ENCODE measurements around the gene EPN2. TPM values are rescaled to one million over a fixed set of nuclear protein-coding genes. Genes with fewer than 3 reads are reported as not detected.

The EPN2 gene
- total and polyA plus RNA-seq, 9 donors = 21.6 to 68.9 (median 52.7) TPM

DNA sequence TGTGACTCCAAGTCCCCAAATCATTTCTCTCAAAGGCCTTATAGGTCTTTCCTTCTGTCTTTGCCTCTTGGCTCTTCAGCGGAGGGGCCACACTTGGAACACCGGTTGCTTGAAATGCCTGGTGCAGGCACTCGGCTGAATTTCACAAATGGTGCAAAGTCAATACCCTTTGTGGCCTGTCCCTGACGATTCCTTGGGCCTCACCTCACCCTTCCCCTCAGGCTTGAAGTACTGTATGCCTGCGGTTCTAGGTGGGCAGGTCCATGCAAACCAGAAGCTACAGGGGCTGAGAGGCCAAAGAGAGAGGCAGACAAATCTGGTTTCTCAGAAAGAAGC lies 129.4 kb downstream of the EPN2 start:
- H3K4me3 ChIP-seq = no peak overlapping the region
- H3K9me3 ChIP-seq = no peaks in the 10 kb centered on the region
- H3K36me3 ChIP-seq = no peaks in the 10 kb centered on the region
- TF ChIP-seq, protein P1, sequence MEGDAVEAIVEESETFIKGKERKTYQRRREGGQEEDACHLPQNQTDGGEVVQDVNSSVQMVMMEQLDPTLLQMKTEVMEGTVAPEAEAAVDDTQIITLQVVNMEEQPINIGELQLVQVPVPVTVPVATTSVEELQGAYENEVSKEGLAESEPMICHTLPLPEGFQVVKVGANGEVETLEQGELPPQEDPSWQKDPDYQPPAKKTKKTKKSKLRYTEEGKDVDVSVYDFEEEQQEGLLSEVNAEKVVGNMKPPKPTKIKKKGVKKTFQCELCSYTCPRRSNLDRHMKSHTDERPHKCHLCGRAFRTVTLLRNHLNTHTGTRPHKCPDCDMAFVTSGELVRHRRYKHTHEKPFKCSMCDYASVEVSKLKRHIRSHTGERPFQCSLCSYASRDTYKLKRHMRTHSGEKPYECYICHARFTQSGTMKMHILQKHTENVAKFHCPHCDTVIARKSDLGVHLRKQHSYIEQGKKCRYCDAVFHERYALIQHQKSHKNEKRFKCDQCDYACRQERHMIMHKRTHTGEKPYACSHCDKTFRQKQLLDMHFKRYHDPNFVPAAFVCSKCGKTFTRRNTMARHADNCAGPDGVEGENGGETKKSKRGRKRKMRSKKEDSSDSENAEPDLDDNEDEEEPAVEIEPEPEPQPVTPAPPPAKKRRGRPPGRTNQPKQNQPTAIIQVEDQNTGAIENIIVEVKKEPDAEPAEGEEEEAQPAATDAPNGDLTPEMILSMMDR (IDR thresholded peaks at IDR 0.05) = no peak
- no peak for TF ChIP-seq POLR2A (IDR thresholded peaks at IDR 0.05)
- H3K27ac ChIP-seq = no peak overlapping the region
- WGBS, 3 donors = 89 to 97% (median 92%) methylated on average over 5 of the region's 5 CpGs
- no peaks in the 10 kb centered on the region for H3K27me3 ChIP-seq
- intact Hi-C loops (cut with DNase I) = loop anchor here in 2 of 4 donors (10.0 kb wide), 2 partner anchors 388 to 398 kb away; no protein-coding TSS in a partner anchor
- H3K4me1 ChIP-seq (ENCODE audit: insufficient read depth) = peaks cover 2% of the 10 kb centered on the region
- DNase-seq = peak in 1 of 5 donors; percentile 13

DNA sequence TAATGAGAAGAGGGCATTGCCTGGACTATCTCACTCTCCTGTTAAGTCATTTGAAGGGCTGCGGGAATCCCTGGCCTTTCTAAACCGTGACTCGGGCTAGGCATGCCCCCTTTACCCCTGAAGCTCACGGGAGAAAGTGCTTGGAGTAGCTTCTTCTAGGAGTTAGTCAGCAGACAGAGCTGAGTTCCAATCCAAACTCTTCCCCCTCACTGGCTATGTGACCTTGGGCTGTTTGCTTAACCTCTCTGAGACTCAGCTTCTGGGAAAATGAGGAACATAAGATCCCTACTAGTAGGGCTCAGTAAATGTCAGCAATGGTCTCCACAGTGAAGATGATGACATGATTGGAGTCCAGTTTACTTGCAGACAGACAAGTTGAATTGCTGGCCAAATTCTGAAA lies 131.1 kb downstream of the EPN2 start:
- WGBS, 3 donors = 51 to 66% (median 62%) methylated on average over 4 of the region's 4 CpGs
- DNase-seq = no peak
- Histone ChIP-seq H3K36me3 (no peaks in the 10 kb centered on the region), H3K27ac (no peak overlapping the region), H3K4me1 (ENCODE audit: insufficient read depth) (no peaks in the 10 kb centered on the region), H3K27me3 (no peaks in the 10 kb centered on the region), H3K4me3 (no peak overlapping the region), H3K9me3 (no peaks in the 10 kb centered on the region)
- intact Hi-C loops (cut with DNase I) = loop anchor here in 2 of 4 donors (10.0 kb wide), 2 partner anchors 387 to 397 kb away; no protein-coding TSS in a partner anchor
- TF ChIP-seq EP300 (IDR thresholded peaks at IDR 0.05) = no peak
- TF ChIP-seq POLR2A (IDR thresholded peaks at IDR 0.05) = no peak
- TF ChIP-seq, protein P1 (IDR thresholded peaks at IDR 0.05) = no peak

DNA sequence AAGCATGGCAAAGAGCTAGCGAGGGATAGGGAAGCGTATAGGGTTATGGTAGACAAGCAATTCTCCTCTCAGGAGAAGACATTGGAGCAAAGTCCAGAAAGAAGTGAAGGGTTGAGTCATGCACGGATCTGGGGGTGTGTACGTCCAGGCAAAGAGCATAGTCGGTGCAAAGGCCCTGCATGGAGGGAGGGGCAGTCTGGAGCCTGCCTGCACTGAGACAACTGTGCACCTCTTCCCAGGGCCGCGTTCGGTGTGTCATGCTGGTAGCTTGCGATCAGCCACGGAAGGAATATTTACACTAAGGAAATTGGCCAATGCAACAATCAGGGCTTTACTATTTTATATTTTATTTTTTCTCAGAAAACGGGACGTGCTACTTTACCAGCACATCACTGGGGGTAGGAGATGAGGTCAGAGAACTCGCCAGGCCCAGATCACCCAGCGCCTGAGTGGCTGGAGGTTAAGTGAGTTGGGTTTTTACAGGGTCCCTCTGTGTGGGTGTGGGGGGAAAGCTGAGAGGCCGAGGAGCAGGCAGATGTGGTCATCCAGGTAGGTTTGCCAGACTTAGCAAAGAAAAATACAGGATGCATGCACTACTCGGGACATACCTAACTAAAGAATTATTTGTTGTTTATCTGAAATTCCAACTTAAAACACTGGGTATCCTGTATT lies 132.1 kb downstream of the EPN2 start:
- 90 to 93% (median 91%) methylated on average over 16 of the region's 16 CpGs for WGBS, 3 donors
- Histone ChIP-seq H3K4me3 (no peak overlapping the region), H3K9me3 (no peaks in the 10 kb centered on the region), H3K27ac (no peak overlapping the region), H3K4me1 (ENCODE audit: insufficient read depth) (no peaks in the 10 kb centered on the region), H3K27me3 (no peaks in the 10 kb centered on the region), H3K36me3 (no peaks in the 10 kb centered on the region)
- TF ChIP-seq, protein P1 (IDR thresholded peaks at IDR 0.05) = no peak
- no peak for TF ChIP-seq POLR2A (IDR thresholded peaks at IDR 0.05)
- intact Hi-C loops (cut with DNase I) = loop anchor here in 2 of 4 donors (10.0 kb wide), 2 partner anchors 386 to 396 kb away; no protein-coding TSS in a partner anchor
- peak in 2 of 5 donors; percentile 13 to 16 for DNase-seq

DNA sequence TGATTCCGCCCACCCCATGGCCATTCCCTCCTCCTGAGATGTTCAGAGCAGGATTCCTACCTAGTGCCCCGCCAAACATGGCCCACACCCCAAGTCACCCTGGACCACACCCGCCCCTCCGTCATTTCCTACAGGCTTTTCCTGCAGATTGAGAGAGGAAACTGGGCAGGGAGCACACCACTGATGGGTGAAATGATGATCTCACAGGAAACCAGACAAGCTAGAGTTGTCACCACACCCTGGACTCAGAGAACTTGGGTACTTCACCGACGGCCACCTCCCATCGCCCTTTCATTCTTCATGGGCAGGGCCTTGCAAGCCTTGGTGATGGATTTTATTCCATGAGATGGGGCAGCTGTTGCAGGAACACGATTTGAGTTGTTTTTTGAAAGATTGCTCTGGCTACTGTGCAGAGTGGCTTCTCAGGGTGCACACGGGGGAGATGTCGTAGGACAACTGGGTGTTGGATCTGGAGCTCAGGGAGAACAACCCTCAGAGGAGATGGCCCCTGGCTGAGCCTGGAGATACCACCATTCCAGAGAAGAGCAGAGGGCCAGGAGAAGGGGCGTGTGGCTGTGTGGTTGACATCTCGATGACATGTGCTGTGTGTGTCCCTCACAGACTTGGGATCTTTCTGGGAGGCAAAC lies 132.8 kb downstream of the EPN2 start:
- TF ChIP-seq POLR2A (IDR thresholded peaks at IDR 0.05) = no peak
- TF ChIP-seq, protein P1 (IDR thresholded peaks at IDR 0.05) = no peak
- TF ChIP-seq EP300 (IDR thresholded peaks at IDR 0.05) = no peak
- no peaks in the 10 kb centered on the region for H3K36me3 ChIP-seq
- H3K27me3 ChIP-seq = no peaks in the 10 kb centered on the region
- H3K27ac ChIP-seq = no peak overlapping the region
- peak in 1 of 5 donors; percentile 41 for DNase-seq
- intact Hi-C loops (cut with DNase I) = loop anchor here in 2 of 4 donors (10.0 kb wide), 2 partner anchors 385 to 395 kb away; no protein-coding TSS in a partner anchor
- WGBS, 3 donors = 85 to 86% (median 85%) methylated on average over 12 of the region's 12 CpGs
- H3K4me3 ChIP-seq = no peak overlapping the region
- H3K4me1 ChIP-seq (ENCODE audit: insufficient read depth) = no peaks in the 10 kb centered on the region
- H3K9me3 ChIP-seq = no peaks in the 10 kb centered on the region
